GM18868 (cell line): ENCODE results near the gene PGA4.

Experiments used
- ATAC-seq: cut with Tn5 transposase; IDR thresholded peaks from one replicate; pipeline ENCODE4 v1.9.1; 2021; ENCODE audit warnings: mild to moderate bottlenecking, moderate library complexity; ENCODE audit not compliant: unreplicated experiment

Gene PGA4

DNA sequence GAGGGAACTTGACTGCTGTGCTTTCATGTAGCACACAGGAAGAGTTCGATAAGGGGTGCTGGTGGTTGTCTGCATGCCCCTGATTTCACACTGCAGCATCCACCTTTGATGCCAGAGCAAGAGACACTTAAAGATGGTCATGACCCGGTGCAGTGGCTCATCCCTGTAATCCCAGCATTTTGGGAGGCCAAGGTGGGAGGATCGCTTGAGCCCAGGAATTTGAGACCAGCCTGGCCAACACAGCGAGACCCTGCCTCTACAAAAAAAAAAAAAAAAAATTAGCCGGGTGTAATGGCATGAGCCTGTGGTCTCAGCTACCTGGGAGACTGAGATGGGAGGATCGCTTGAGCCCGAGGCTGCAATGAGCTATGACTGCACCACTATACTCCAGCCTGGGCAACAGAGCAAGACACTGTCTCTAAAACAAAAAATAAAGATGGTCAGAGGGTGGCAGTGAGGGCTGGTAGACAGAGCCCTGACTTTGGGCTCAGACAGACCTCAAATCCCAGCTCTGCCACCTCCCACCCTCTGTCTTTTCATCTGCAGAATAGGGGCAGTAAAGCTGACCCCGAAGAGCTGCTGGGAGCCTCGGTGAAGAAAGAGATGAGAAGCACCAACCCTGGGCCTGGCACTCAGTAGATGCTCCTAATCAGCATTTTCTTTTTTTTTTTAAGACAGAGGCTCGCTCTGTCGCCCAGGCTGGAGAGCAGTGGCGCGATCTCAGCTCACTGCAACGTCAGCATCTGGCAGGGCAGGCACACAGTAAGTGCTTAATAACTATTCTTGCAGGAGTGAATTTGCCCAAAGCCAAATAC is 55.2 kb downstream of the PGA4 start:
- ATAC-seq: no peak

DNA sequence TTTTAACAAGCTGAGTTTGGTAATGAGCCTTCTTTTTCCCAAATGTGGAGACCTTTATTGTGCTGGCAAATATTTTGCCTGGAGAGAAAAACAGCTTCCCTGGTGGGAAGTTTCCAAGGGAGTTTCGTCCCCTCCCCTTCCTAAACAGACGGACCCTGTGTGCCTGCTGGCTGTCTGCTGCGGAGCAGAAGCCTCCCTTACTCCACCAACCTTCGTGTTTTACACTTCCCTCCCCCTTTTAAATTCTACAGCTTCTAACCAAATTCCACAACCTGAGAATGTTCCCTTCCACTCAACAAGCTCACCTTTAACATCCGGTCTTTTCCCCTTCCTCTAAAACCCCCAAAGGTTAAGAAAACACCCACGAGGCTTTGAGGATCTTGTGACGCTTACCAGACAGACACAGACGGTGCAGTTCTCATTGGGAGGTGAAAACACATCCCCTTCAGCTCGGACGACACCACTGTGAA is 55.9 kb downstream of the PGA4 start:
- no peak for ATAC-seq

DNA sequence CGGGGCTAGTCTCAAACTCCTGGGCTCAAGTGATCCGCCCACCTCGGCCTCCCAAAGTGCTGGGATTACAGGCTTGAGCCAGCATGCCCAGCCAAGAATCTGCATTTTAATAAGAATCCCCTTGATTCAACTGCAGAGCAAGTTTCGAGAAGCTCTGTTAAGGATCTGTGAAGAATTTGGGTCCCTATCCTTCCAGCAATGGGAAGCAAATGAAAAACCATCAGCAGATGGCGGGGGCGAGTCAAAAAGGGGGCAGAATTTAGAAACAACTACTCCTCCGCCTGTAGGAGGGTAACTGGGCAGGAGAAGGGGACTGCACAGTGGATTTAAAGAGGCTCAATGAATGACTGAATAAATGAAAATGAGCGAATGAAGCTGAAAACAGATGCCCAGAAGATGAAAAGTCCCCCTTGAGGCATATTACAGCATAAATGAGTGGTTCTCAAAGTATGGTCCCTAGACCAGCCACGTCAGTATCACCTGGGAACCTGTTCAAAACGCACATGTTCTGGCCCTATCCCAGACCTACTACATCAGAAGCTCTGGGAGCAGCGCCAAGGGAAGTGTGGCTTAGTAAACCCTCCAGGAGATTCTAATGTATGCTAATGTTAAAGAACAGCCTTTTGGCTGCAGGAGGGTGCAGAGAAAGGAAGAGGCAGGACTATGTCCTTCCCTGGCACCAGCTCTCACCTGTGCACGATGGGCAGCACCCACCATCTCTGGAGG is 58.0 kb downstream of the PGA4 start:
- no peak for ATAC-seq

DNA sequence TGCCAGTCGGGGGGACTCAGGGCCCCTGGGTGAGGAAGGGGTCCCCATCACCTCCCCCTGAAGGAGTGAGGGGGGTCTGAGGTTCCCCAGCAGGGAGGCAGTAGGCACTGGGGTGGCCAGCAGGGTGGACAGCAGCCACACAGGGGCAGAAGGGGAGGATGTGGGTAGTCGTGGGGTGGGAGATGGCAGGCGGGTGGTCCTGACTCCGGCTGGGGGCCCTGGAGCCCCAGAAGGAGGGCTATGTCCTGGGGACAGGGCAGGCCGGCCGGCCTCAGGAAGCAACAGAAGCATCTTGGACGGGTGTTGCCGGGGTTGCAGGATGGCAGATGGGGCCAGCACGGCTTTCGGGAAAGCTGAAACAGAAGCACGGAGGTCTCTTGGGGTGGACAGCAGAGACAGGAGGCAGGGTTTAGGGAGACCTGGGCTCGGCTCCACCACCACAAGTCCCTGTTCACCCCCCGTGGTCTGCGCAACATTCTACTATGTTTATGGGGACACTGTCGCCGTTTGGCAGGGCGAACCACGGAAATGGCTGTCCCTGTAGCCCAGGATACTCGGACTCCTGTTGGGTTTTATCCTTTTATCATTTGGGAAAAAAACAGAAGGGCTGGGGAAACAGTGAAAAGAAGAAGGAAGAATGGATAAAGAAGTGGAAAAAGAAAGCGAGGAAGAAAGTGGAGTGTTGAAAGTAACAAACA is 58.9 kb downstream of the PGA4 start:
- ATAC-seq: no peak
